Measurements from ENCODE around the gene TSPYL2. TPM values are rescaled to one million over a fixed set of nuclear protein-coding genes. Genes with fewer than 3 reads are reported as not detected.

TSPYL2 gene
- total and polyA plus RNA-seq, 5 donors from 2014 or later = 10.1 to 333 (median 15.1) TPM

DNA sequence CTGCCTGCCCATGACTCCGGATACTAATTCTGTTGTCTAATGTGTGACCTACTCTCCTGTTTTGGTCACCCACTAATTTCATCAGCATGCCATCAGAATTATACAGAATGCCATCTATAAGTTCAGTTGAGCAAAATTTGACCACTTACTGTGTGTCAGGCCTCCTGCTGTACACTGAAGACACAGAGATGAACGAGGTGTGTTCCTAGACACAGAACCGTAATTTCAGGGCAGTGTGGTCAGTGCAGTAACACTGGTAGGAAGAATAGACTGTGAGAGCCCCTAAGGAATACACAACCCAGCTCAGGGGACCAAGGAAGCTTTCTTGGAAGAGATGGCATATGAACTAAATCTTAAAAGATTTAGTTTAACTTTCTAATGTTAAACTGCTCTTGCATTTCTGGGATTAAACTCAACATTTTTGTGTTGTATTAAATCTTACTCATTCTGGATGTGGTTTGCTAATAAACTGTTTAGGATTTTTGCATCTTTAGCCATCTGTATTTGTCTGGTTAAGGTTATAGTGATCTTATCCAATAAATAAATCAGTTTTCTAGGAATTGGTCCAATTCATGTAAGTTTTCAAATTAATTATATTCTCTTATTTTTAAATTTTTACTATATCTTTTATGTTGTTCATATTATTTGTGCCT is 46.1 kb downstream of the TSPYL2 start:
- peaks cover 3% of the 10 kb centered on the region for H3K4me1 ChIP-seq (ENCODE audit: control insufficient read depth, insufficient read depth, low read length, poor library complexity, severe bottlenecking)
- no peaks in the 10 kb centered on the region for H3K27me3 ChIP-seq (ENCODE audit: control insufficient read depth, insufficient read depth, low read length)
- no peak overlapping the region for H3K27ac Mint-ChIP-seq
- H3K9me3 ChIP-seq (ENCODE audit: control insufficient read depth in 2 of 2, low read length in 2 of 2) = no peaks in the 10 kb centered on the region
- peaks cover 0 to 14% (median 11%) of the 10 kb centered on the region in 4 donors for H3K4me1 Mint-ChIP-seq
- no peak overlapping the region for H3K27ac ChIP-seq (ENCODE audit: insufficient read depth, low read length, poor library complexity, severe bottlenecking)
- ATAC-seq (ENCODE audit: low read depth in 2 of 2) (no peak), DNase-seq (no peak)
- no peaks in the 10 kb centered on the region for H3K36me3 Mint-ChIP-seq
- H3K4me3 ChIP-seq (ENCODE audit: low read depth, low read length) = no peak overlapping the region
- H3K4me3 Mint-ChIP-seq = no peak overlapping the region
- no peaks in the 10 kb centered on the region for H3K36me3 ChIP-seq (ENCODE audit: control insufficient read depth, insufficient read depth, low read length)
- H3K9me3 Mint-ChIP-seq = peaks cover 0 to 2% (median 0%) of the 10 kb centered on the region in 7 donors
- no peaks in the 10 kb centered on the region for H3K27me3 Mint-ChIP-seq

- Mint-ChIP-seq H3K4me3 (no peak overlapping the region), H3K4me1 (peaks cover 0 to 5% (median 0%) of the 10 kb centered on the region in 4 donors), H3K36me3 (peaks cover 12% of the 10 kb centered on the region), H3K27ac (no peak overlapping the region), H3K9me3 (no peaks in the 10 kb centered on the region), H3K27me3 (no peaks in the 10 kb centered on the region)
- no peaks in the 10 kb centered on the region for H3K36me3 ChIP-seq (ENCODE audit: control insufficient read depth, insufficient read depth, low read length)
- H3K27ac ChIP-seq (ENCODE audit: insufficient read depth, low read length, poor library complexity, severe bottlenecking) = no peak overlapping the region
- H3K9me3 ChIP-seq (ENCODE audit: control insufficient read depth in 2 of 2, low read length in 2 of 2) = no peaks in the 10 kb centered on the region
- DNase-seq (no peak), ATAC-seq (ENCODE audit: low read depth in 2 of 2) (no peak)
- H3K4me3 ChIP-seq (ENCODE audit: low read depth, low read length) = no peak overlapping the region
- H3K4me1 ChIP-seq (ENCODE audit: control insufficient read depth, insufficient read depth, low read length, poor library complexity, severe bottlenecking) = no peaks in the 10 kb centered on the region
- H3K27me3 ChIP-seq (ENCODE audit: control insufficient read depth, insufficient read depth, low read length) = no peaks in the 10 kb centered on the region
These were observed 51.2 kb downstream of the TSPYL2 start for GRCh38 chrX:53133400-53133799.

DNA sequence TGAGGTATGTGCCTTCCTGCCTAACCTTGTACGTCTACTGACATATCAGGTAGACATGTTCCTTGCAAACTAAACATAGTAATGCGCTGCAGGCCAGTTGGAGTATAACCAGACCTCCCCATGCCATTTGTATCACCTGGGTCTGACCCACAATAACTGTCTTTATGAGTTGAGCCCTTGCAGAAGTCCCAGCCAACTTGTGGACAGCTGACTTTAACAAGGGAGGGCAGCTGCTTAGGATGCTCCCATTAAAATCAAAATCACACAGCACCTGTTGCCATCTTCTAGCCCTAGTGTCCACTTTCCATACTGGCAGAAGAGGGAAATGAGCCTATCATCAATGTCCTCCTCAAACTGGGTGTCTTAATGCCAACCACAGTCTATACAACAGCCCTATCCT is 53.4 kb downstream of the TSPYL2 start:
- Mint-ChIP-seq H3K4me1 (peaks cover 0 to 6% (median 2%) of the 10 kb centered on the region in 4 donors), H3K27ac (no peak overlapping the region), H3K27me3 (no peaks in the 10 kb centered on the region), H3K9me3 (no peaks in the 10 kb centered on the region), H3K4me3 (no peak overlapping the region), H3K36me3 (peaks cover 16% of the 10 kb centered on the region)
- H3K4me3 ChIP-seq (ENCODE audit: low read depth, low read length) = no peak overlapping the region
- H3K4me1 ChIP-seq (ENCODE audit: control insufficient read depth, insufficient read depth, low read length, poor library complexity, severe bottlenecking) = no peaks in the 10 kb centered on the region
- H3K9me3 ChIP-seq (ENCODE audit: control insufficient read depth in 2 of 2, low read length in 2 of 2) = no peaks in the 10 kb centered on the region
- H3K36me3 ChIP-seq (ENCODE audit: control insufficient read depth, insufficient read depth, low read length) = no peaks in the 10 kb centered on the region
- no peak overlapping the region for H3K27ac ChIP-seq (ENCODE audit: insufficient read depth, low read length, poor library complexity, severe bottlenecking)
- ATAC-seq (ENCODE audit: low read depth in 2 of 2) (no peak), DNase-seq (no peak)
- H3K27me3 ChIP-seq (ENCODE audit: control insufficient read depth, insufficient read depth, low read length) = no peaks in the 10 kb centered on the region

Other genes with a start within 250 kb of the TSPYL2 start
- gene XAGE3, start 214.3 kb upstream of the TSPYL2 start, total RNA-seq = not detected
- gene XAGE3, start 214.3 kb upstream of the TSPYL2 start, polyA plus RNA-seq = not detected
- gene FAM156B, start 185.0 kb upstream of the TSPYL2 start, total RNA-seq = 10.0 TPM
- 1 to 10 TPM; 4.5 to 6.3 (median 5.2) TPM for gene FAM156B, start 185.0 kb upstream of the TSPYL2 start, polyA plus RNA-seq
- gene FAM156A, start 123.8 kb upstream of the TSPYL2 start, total RNA-seq = 20.0 TPM
- gene FAM156A, start 123.8 kb upstream of the TSPYL2 start, polyA plus RNA-seq = 1 to 10 TPM; 3.3 to 7.0 (median 3.6) TPM
- gene GPR173, start 33.6 kb upstream of the TSPYL2 start, total RNA-seq = not detected
- not detected for gene GPR173, start 33.6 kb upstream of the TSPYL2 start, polyA plus RNA-seq
- gene KANTR, start 11.8 kb downstream of the TSPYL2 start, total RNA-seq = 14.1 TPM
- 1 to 10 TPM in 3 of 4 donors, under 1 TPM in 1; 0.81 to 2.2 (median 1.6) TPM for gene KANTR, start 11.8 kb downstream of the TSPYL2 start, polyA plus RNA-seq
- gene KDM5C, start 142.8 kb downstream of the TSPYL2 start, total RNA-seq = 358 TPM
- 10 to 100 TPM; 22.0 to 34.8 (median 27.8) TPM for gene KDM5C, start 142.8 kb downstream of the TSPYL2 start, polyA plus RNA-seq
- 0.39 TPM for gene IQSEC2, start 199.2 kb downstream of the TSPYL2 start, total RNA-seq
- under 1 TPM in 3 of 4 donors, not detected in 1; 0.15 to 0.42 (median 0.31) TPM for gene IQSEC2, start 199.2 kb downstream of the TSPYL2 start, polyA plus RNA-seq

Data from CD4-positive, CD25-positive, alpha-beta regulatory T cell (primary cell).